GM12878 (cell line): ENCODE results near the gene MYL12A. TPM values are rescaled to one million over a fixed set of nuclear protein-coding genes. Genes with fewer than 3 reads are reported as not detected.
A peak's percentile ranks its signal among the peaks of the same experiment; 100 is the strongest.

Experiments used
- ATAC-seq: fragments of 200-7000 bp; cut with Tn5 transposase; 3 replicates; pipeline ENCODE4 v1.9.1; 2020; ENCODE audit warnings: mild to moderate bottlenecking, moderate library complexity
- BruUV-seq: library from RNA; stranded (reverse); fragments of 400-500 nt; replicated peaks from 2 replicates; lab custom pipeline; 2021; lab: Mats Ljungman, UMichigan
- CTCF ChIA-PET: fragments of 300-600 bp; sonication (Branson Sonifier 250); formaldehyde crosslinking; extraction: SDS; loops from one replicate; lab custom pipeline; 2021; ENCODE audit warnings: inconsistent platforms; lab: Yijun Ruan, JAX
- POLR2A ChIA-PET: fragments of 350-600 bp; formaldehyde crosslinking; extraction: SDS; loops from one replicate; lab custom pipeline; 2021; ENCODE audit warnings: inconsistent platforms; lab: Charles Lee
- RAD21 ChIA-PET: fragments of 300-600 bp; sonication (Branson Sonifier 250); formaldehyde crosslinking; loops from one replicate; lab custom pipeline; 2023; ENCODE audit warnings: antibody characterized with exemption; ENCODE audit not compliant: unreplicated experiment; lab: Charles Lee
- SMC1A ChIA-PET: fragments of 300-600 bp; sonication (Branson Sonifier 250); formaldehyde crosslinking; loops from one replicate; lab custom pipeline; 2023; ENCODE audit not compliant: unreplicated experiment, uncharacterized antibody; lab: Charles Lee
- DNase-seq: peaks from one replicate; pipeline ENCODE4 v3.0.0-alpha.2; 2011; ENCODE audit warnings: low read depth, low spot score
- FAIRE-seq: peaks from 3 replicates; lab custom pipeline; 2011; peaks lifted over from hg19 to GRCh38; lab: Jason Lieb, UNC
- H2AFZ ChIP-seq: 2 replicates; pipeline ENCODE4 v1.6.0; 2011; ENCODE audit warnings: low read depth, low read length, control low read depth; ENCODE audit not compliant: control insufficient read depth
- H3K27ac ChIP-seq: 2 replicates; pipeline ENCODE4 v1.5.1; 2011; ENCODE audit warnings: control low read depth; ENCODE audit not compliant: control insufficient read depth, insufficient read depth
- H3K27me3 ChIP-seq, 2 experiments: replicated peaks in 1 of 2; 2 replicates each; pipeline versions ENCODE4 v1.6.0 to v1.6.1; 2011; ENCODE audit warnings: low read length in 1 of 2; ENCODE audit not compliant: control insufficient read depth in 2 of 2, insufficient read depth in 2 of 2
- H3K36me3 ChIP-seq, 2 experiments: 2 replicates each; pipeline ENCODE4 v1.5.1; 2011; ENCODE audit warnings: low read length in 1 of 2; ENCODE audit not compliant: control insufficient read depth in 2 of 2, insufficient read depth in 2 of 2
- H3K4me1 ChIP-seq: 2 replicates; pipeline ENCODE4 v1.6.1; 2011; ENCODE audit warnings: mild to moderate bottlenecking, low read length, moderate library complexity, mixed read lengths; ENCODE audit not compliant: control insufficient read depth, insufficient read depth
- H3K4me2 ChIP-seq: 2 replicates; pipeline ENCODE4 v1.6.0; 2011; ENCODE audit warnings: control low read depth; ENCODE audit not compliant: control insufficient read depth, insufficient read depth
- H3K4me3 ChIP-seq: fragments of 200-600 bp; sonication (generic); 2 replicates; pipeline ENCODE4 v1.5.1; 2016
- H3K79me2 ChIP-seq: 2 replicates; pipeline ENCODE4 v1.6.0; 2011; ENCODE audit warnings: low read length; ENCODE audit not compliant: control insufficient read depth, insufficient read depth
- H3K9ac ChIP-seq: 2 replicates; pipeline ENCODE4 v1.8.0; 2011; ENCODE audit warnings: low read length, control low read depth, mixed read lengths; ENCODE audit not compliant: control insufficient read depth, insufficient read depth
- H3K9me3 ChIP-seq: replicated peaks from 3 replicates; pipeline ENCODE4 v1.5.1; 2011; ENCODE audit warnings: mild to moderate bottlenecking, low read length; ENCODE audit not compliant: control insufficient read depth, insufficient read depth
- H4K20me1 ChIP-seq: 2 replicates; pipeline ENCODE4 v1.6.0; 2011; ENCODE audit not compliant: control insufficient read depth, insufficient read depth
- EED ChIP-seq: sonication (generic); IDR thresholded peaks from 2 replicates; pipeline ENCODE4 v1.6.1; 2016; ENCODE audit warnings: antibody characterized with exemption, low read depth
- GABPA ChIP-seq: IDR thresholded peaks from 2 replicates; pipeline ENCODE4 v1.6.1; 2014; ENCODE audit warnings: antibody characterized with exemption, low read depth, mild to moderate bottlenecking, inconsistent platforms
- IKZF1 ChIP-seq: fragments of 450-650 bp; conservative IDR thresholded peaks from 2 replicates; pipeline ENCODE4 v1.6.1; 2017; ENCODE audit warnings: antibody characterized with exemption, mild to moderate bottlenecking
- IKZF2 ChIP-seq, 2 experiments: fragments of 450-650 bp; IDR thresholded peaks; 2 replicates each; pipeline ENCODE4 v1.6.1; 2017; ENCODE audit warnings: mild to moderate bottlenecking in 2 of 2, moderate library complexity in 2 of 2
- POLR2A ChIP-seq: IDR thresholded peaks from 2 replicates; pipeline ENCODE4 v1.6.1; 2011; ENCODE audit warnings: low read depth, mild to moderate bottlenecking, low read length
- SPI1 ChIP-seq: IDR thresholded peaks from 2 replicates; pipeline ENCODE4 v1.6.1; 2011; ENCODE audit warnings: low read depth, mild to moderate bottlenecking, low read length, moderate library complexity, borderline replicate concordance; ENCODE audit not compliant: insufficient read depth
- ZBTB40 ChIP-seq: fragments of 450-650 bp; IDR thresholded peaks from 2 replicates; pipeline ENCODE4 v1.6.1; 2016; ENCODE audit warnings: mild to moderate bottlenecking, moderate library complexity, borderline replicate concordance
- ZNF592 ChIP-seq: fragments of 450-650 bp; IDR thresholded peaks from 2 replicates; pipeline ENCODE4 v1.6.1; 2017; ENCODE audit warnings: mild to moderate bottlenecking, moderate library complexity
- ZNF687 ChIP-seq: fragments of 450-650 bp; IDR thresholded peaks from 2 replicates; pipeline ENCODE4 v1.6.1; 2017; ENCODE audit warnings: mild to moderate bottlenecking, moderate library complexity
- WGBS: methylation state at CpG from one replicate; pipeline ENCODE4 v1.1.6; 2016; ENCODE audit warnings: low lambda C conversion rate; ENCODE audit not compliant: insufficient replicate concordance, insufficient coverage; ENCODE audit errors: missing lambda C conversion rate; 5-methylcytosine and 5-hydroxymethylcytosine counted together
- in situ Hi-C: fragments of 300-500 bp; cut with MboI; formaldehyde crosslinking; loops from 9 replicates; pipeline ENCODE4 v1.14.3; 2018; ENCODE audit warnings: mixed read lengths
- intact Hi-C: fragments of 100-400 bp; cut with micrococcal nuclease; formaldehyde crosslinking; loops from one replicate; pipeline ENCODE4 v1.14.2; 2022; ENCODE audit not compliant: unreplicated experiment
- polyA plus RNA-seq, 11 experiments: library from polyadenylated mRNA; depleted of rRNA in 4 of 11; unstranded in 6 of 11; stranded (reverse) in 5 of 11; fragments of >200 nt; fragmentation: Nextera tagmentation in 4 of 11; fragmentation: Illumina TruSeq in 1 of 11; extraction: Ambion mirVana in 4 of 11; extraction: Trizol in 1 of 11; gene quantifications; 1 replicate in 1 of 11; 2 replicates in 10 of 11; pipeline versions ENCODE4 v1.2.1 to v1.2.3, GENCODE V29; 2011 to 2016; ENCODE audit warnings: inconsistent platforms in 2 of 11, missing spikeins in 2 of 11, low read depth in 1 of 11
- total RNA-seq, 4 experiments: library from RNA; depleted of rRNA in 3 of 4; stranded (reverse); fragments of >200 nt in 3 of 4; fragmentation: Illumina TruSeq in 1 of 4; extraction: Trizol in 1 of 4; gene quantifications; 2 replicates each; pipeline versions ENCODE4 v1.2.1 to v1.2.3, GENCODE V29; 2013 to 2021

The MYL12A gene
- total and polyA plus RNA-seq, 10 of the 15 experiments (the other 5 are each of a cell fraction or from before 2014, with no cell fraction given), result 488 to 1,663 (median 924) TPM

- Histone ChIP-seq H4K20me1 (peaks cover 7% of the 10 kb centered on the region; the same call in 1 of the 2 replicates), H3K4me2 (no peak overlapping the region; the same call in 1 of the 2 replicates), H3K9me3 (no peaks in the 10 kb centered on the region), H3K9ac (no peak overlapping the region), H3K27me3 (no peaks in the 10 kb centered on the region), H2AFZ (no peak overlapping the region), H3K36me3 (peaks cover 0 to 40% of the 10 kb centered on the region in 2 experiments), H3K79me2 (peaks cover 46% of the 10 kb centered on the region), H3K4me3 (no peak overlapping the region), H3K4me1 (peaks cover 31% of the 10 kb centered on the region), H3K27ac (peak overlapping the region; percentile 57)
- peak; percentile 47 for ATAC-seq
- ChIA-PET SMC1A (interaction anchor here (0.7 to 12.1 kb wide), 13 partner anchors 8 to 1514 kb away, joined by 3 to 105 read pairs (median 3); partner anchors contain the start of gene MYL12A), RAD21 (interaction anchor here (0.9 to 3.1 kb wide), 8 partner anchors 9 to 339 kb away, joined by 3 to 23 read pairs (median 6); partner anchors contain the start of gene MYL12A), POLR2A (interaction anchor here (1.0 to 1.9 kb wide), 4 partner anchors 8 to 20 kb away, joined by 4 to 10 read pairs (median 5); partner anchors contain the start of gene MYL12A), CTCF (interaction anchor here (1.1 to 3.1 kb wide), 8 partner anchors 9 to 410 kb away, joined by 3 to 10 read pairs (median 4); partner anchors contain the start of gene MYL12A)
- intact Hi-C loops, result no loop called here
- no peak for DNase-seq
- 4% methylated on average over 5 of the region's 5 CpGs for WGBS
- in situ Hi-C loops, result loop anchor here (25.0 kb wide), 1 partner anchor 1007 kb away; no protein-coding TSS in a partner anchor
- no TSS peak for BruUV-seq
- FAIRE-seq, result peak; percentile 88
- TF ChIP-seq IKZF2 (IDR thresholded peaks at IDR 0.05), result peak; percentile 38 to 58; a peak in 2 of 4 replicates
- TF ChIP-seq IKZF1, result peak; percentile 44; the same call in 1 of the 2 replicates
- no peak for TF ChIP-seq POLR2A
- TF ChIP-seq ZBTB40, result no peak
- TF ChIP-seq ZNF592, result peak; percentile 57; the same call in 1 of the 2 replicates
- TF ChIP-seq ZNF687, result peak; percentile 27; the same call in 1 of the 2 replicates
- TF ChIP-seq GABPA, result no peak
- peak; percentile 82 for TF ChIP-seq SPI1
- TF ChIP-seq EED, result peak; percentile 23; the same call in 1 of the 2 replicates
Observed at GRCh38 chr18:3255611-3256165, 8.1 kb downstream of the MYL12A start.
